WTC11 (cell line): ENCODE measurements around the gene TSPAN18. TPM values are rescaled to one million over a fixed set of nuclear protein-coding genes. Genes with fewer than 3 reads are reported as not detected.

Experiments used
- ATAC-seq: fragments of 200-7000 bp; cut with Tn5 transposase; 2 replicates; pipeline ENCODE4 v1.10.0; 2021; ENCODE audit warnings: mild to moderate bottlenecking, moderate library complexity
- CTCF ChIA-PET: fragments of 300-600 bp; sonication (Branson Sonifier 250); formaldehyde crosslinking; loops from one replicate; lab custom pipeline; 2021; ENCODE audit warnings: antibody characterized with exemption; lab: Charles Lee
- POLR2A ChIA-PET: fragments of 350-600 bp; sonication (Branson Sonifier 250); formaldehyde crosslinking; loops from one replicate; lab custom pipeline; 2021; ENCODE audit warnings: antibody characterized with exemption; lab: Charles Lee
- DNase-seq: peaks from one replicate; pipeline ENCODE4 v3.0.0; 2021; ENCODE audit warnings: low spot score
- H3K27ac Mint-ChIP-seq: 2 replicates; pipeline ENCODE4 v1.8.0; 2021; ENCODE audit warnings: mixed read lengths
- H3K27me3 Mint-ChIP-seq: 2 replicates; pipeline ENCODE4 v1.8.0; 2021; ENCODE audit warnings: low read depth, mild to moderate bottlenecking, moderate library complexity, mixed read lengths
- H3K36me3 Mint-ChIP-seq: 2 replicates; pipeline ENCODE4 v1.8.0; 2021; ENCODE audit warnings: mixed read lengths
- H3K4me1 Mint-ChIP-seq: 2 replicates; pipeline ENCODE4 v1.8.0; 2022; ENCODE audit warnings: mixed read lengths
- H3K4me3 Mint-ChIP-seq: 2 replicates; pipeline ENCODE4 v1.8.0; 2021; ENCODE audit warnings: mild to moderate bottlenecking, moderate library complexity, mixed read lengths
- H3K9me3 Mint-ChIP-seq: 2 replicates; pipeline ENCODE4 v1.8.0; 2021; ENCODE audit warnings: mixed read lengths
- CREB1 ChIP-seq: sonication (generic); formaldehyde crosslinking; IDR thresholded peaks from 2 replicates; pipeline ENCODE4 v1.8.0; 2023; ENCODE audit warnings: mild to moderate bottlenecking, missing genetic modification reagents
- E2F1 ChIP-seq: sonication (generic); formaldehyde crosslinking; IDR thresholded peaks from 2 replicates; pipeline ENCODE4 v1.8.0; 2022; ENCODE audit warnings: mild to moderate bottlenecking, missing genetic modification reagents
- E2F4 ChIP-seq: sonication (generic); formaldehyde crosslinking; IDR thresholded peaks from 2 replicates; pipeline ENCODE4 v1.8.1; 2022; ENCODE audit warnings: low read depth, mild to moderate bottlenecking, moderate library complexity, missing genetic modification reagents, borderline replicate concordance
- ERG ChIP-seq: fragments of 250-450 bp; sonication (Bioruptor Pico); IDR thresholded peaks from 2 replicates; pipeline ENCODE4 v1.8.0; 2021; ENCODE audit warnings: mild to moderate bottlenecking
- ETV6 ChIP-seq: sonication (generic); formaldehyde crosslinking; IDR thresholded peaks from 2 replicates; pipeline ENCODE4 v1.8.1; 2022; ENCODE audit warnings: mild to moderate bottlenecking, missing genetic modification reagents
- FOXP1 ChIP-seq: sonication (generic); formaldehyde crosslinking; IDR thresholded peaks from 2 replicates; pipeline ENCODE4 v1.8.0; 2022; ENCODE audit warnings: missing genetic modification reagents, mild to moderate bottlenecking, moderate library complexity, borderline replicate concordance
- HMGA2 ChIP-seq: fragments of 250-450 bp; sonication (Bioruptor Pico); IDR thresholded peaks from 2 replicates; pipeline ENCODE4 v1.4.0; 2021; ENCODE audit warnings: mild to moderate bottlenecking, moderate library complexity
- MLX ChIP-seq: sonication (generic); formaldehyde crosslinking; IDR thresholded peaks from 2 replicates; pipeline ENCODE4 v1.8.1; 2023; ENCODE audit warnings: mild to moderate bottlenecking, missing genetic modification reagents, moderate library complexity
- NR1H2 ChIP-seq: sonication (generic); formaldehyde crosslinking; IDR thresholded peaks from 2 replicates; pipeline ENCODE4 v1.9.0; 2021; ENCODE audit warnings: mild to moderate bottlenecking, moderate library complexity, missing genetic modification reagents
- RORB ChIP-seq: fragments of 250-450 bp; sonication (Bioruptor Pico); IDR thresholded peaks from 2 replicates; pipeline ENCODE4 v1.9.0; 2021; ENCODE audit warnings: mild to moderate bottlenecking
- SMAD3 ChIP-seq: sonication (generic); formaldehyde crosslinking; IDR thresholded peaks from 2 replicates; pipeline ENCODE4 v1.8.0; 2022; ENCODE audit warnings: missing genetic modification reagents, mild to moderate bottlenecking, borderline replicate concordance
- TCF7 ChIP-seq: sonication (generic); formaldehyde crosslinking; IDR thresholded peaks from 2 replicates; pipeline ENCODE4 v1.8.0; 2022; ENCODE audit warnings: mild to moderate bottlenecking, low read depth, missing genetic modification reagents, moderate library complexity
- ZNF263 ChIP-seq: sonication (generic); formaldehyde crosslinking; IDR thresholded peaks from 2 replicates; pipeline ENCODE4 v1.8.1; 2022; ENCODE audit warnings: low read depth, mild to moderate bottlenecking, moderate library complexity, missing genetic modification reagents
- ZNF281 ChIP-seq: sonication (generic); formaldehyde crosslinking; IDR thresholded peaks from 2 replicates; pipeline ENCODE4 v1.8.0; 2023; ENCODE audit warnings: mild to moderate bottlenecking, missing genetic modification reagents
- ZNF671 ChIP-seq: fragments of 250-450 bp; sonication (Bioruptor Pico); IDR thresholded peaks from 2 replicates; pipeline ENCODE4 v1.8.0; 2021; ENCODE audit warnings: mild to moderate bottlenecking
- total RNA-seq: library from RNA; stranded (reverse); gene quantifications from 3 replicates; pipeline ENCODE4 v1.2.3, GENCODE V29; 2021
- TF ChIP-seq, protein P1 (sequence below): sonication (generic); formaldehyde crosslinking; IDR thresholded peaks from 2 replicates; pipeline ENCODE4 v1.8.0; 2022; ENCODE audit warnings: mild to moderate bottlenecking, missing genetic modification reagents
- TF ChIP-seq, protein P2 (sequence below): fragments of 250-450 bp; sonication (Bioruptor Pico); IDR thresholded peaks from 2 replicates; pipeline ENCODE4 v1.9.0; 2021; ENCODE audit warnings: mild to moderate bottlenecking

The TSPAN18 gene
- total RNA-seq, 1 experiment from 2014 or later, result 44.7 TPM

GRCh38 chr11:44852952-44853351, 126.2 kb downstream of the TSPAN18 start (continued):
- TF ChIP-seq, protein P1, sequence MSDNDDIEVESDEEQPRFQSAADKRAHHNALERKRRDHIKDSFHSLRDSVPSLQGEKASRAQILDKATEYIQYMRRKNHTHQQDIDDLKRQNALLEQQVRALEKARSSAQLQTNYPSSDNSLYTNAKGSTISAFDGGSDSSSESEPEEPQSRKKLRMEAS (CRISPR knock-in tag), result no peak
- TF ChIP-seq NR1H2 (CRISPR knock-in tag) (no peak), ZNF671 (CRISPR knock-in tag) (no peak), ZNF263 (no peak), HMGA2 (CRISPR knock-in tag) (no peak), TCF7 (no peak), ETV6 (CRISPR knock-in tag) (no peak), CREB1 (CRISPR knock-in tag) (no peak), MLX (no peak), SMAD3 (CRISPR knock-in tag) (no peak)

GRCh38 chr11:44853666-44854065, 126.9 kb downstream of the TSPAN18 start:
- Mint-ChIP-seq H3K4me3 (no peak overlapping the region), H3K9me3 (no peaks in the 10 kb centered on the region), H3K36me3 (no peaks in the 10 kb centered on the region), H3K4me1 (peaks cover 44% of the 10 kb centered on the region), H3K27me3 (peaks cover 2% of the 10 kb centered on the region; the same call in 1 of the 2 replicates), H3K27ac (no peak overlapping the region)
- no peak for ATAC-seq
- POLR2A ChIA-PET, result no interaction called here
- TF ChIP-seq, protein P2, sequence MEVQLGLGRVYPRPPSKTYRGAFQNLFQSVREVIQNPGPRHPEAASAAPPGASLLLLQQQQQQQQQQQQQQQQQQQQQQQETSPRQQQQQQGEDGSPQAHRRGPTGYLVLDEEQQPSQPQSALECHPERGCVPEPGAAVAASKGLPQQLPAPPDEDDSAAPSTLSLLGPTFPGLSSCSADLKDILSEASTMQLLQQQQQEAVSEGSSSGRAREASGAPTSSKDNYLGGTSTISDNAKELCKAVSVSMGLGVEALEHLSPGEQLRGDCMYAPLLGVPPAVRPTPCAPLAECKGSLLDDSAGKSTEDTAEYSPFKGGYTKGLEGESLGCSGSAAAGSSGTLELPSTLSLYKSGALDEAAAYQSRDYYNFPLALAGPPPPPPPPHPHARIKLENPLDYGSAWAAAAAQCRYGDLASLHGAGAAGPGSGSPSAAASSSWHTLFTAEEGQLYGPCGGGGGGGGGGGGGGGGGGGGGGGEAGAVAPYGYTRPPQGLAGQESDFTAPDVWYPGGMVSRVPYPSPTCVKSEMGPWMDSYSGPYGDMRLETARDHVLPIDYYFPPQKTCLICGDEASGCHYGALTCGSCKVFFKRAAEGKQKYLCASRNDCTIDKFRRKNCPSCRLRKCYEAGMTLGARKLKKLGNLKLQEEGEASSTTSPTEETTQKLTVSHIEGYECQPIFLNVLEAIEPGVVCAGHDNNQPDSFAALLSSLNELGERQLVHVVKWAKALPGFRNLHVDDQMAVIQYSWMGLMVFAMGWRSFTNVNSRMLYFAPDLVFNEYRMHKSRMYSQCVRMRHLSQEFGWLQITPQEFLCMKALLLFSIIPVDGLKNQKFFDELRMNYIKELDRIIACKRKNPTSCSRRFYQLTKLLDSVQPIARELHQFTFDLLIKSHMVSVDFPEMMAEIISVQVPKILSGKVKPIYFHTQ (CRISPR knock-in tag), result no peak
- TF ChIP-seq ERG (CRISPR knock-in tag) (no peak), E2F1 (CRISPR knock-in tag) (no peak), FOXP1 (CRISPR knock-in tag) (no peak), RORB (CRISPR knock-in tag) (no peak), E2F4 (CRISPR knock-in tag) (no peak), ZNF281 (CRISPR knock-in tag) (no peak)
- CTCF ChIA-PET, result interaction anchor here (1.2 to 1.4 kb wide), 2 partner anchors 68 to 236 kb away, joined by 3 to 4 read pairs; no protein-coding TSS in a partner anchor
- DNase-seq, result no peak
